SHP77 (cell line): Measurements from ENCODE around the gene ZNF789.
A peak's percentile ranks its signal among the peaks of the same experiment; 100 is the strongest.

Experiments
- DNase-seq, 2 experiments: peaks; one replicate each; lab custom pipeline; 2025; lab: John Stamatoyannopoulos, UW

The ZNF789 gene

GRCh38 chr7:99504603-99505323 lies 32.1 kb downstream of the ZNF789 start, which contains the start of gene ZKSCAN5:
TSS of gene ZKSCAN5 (plus strand) at chr7:99504662. CDS start at chr7:99506045, 1,383 bp downstream.
- peak; percentile 90 for DNase-seq

- no peak for DNase-seq
Observed at GRCh38 chr7:99505324-99505662, 32.6 kb downstream of the ZNF789 start.

DNA sequence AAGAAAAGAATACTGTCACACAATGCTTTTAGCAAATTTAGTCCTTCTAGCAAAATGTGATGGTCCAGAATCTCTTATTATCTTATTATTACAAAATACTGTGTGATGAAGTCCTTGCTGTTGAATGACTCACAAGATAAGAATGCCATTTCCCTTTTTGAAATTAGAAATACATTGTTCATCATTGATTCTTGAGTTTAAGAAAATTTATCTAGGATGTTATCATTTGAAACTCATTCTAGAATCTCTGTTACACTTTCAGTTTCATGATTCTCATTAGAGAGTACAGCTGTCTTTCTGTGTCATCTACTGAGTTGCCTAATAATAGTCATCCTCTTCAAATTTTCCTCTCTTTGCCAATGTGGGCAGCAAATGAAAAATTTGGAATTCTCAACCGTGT lies 41.4 kb downstream of the ZNF789 start:
- no peak for DNase-seq

- DNase-seq: no peak
Observed at GRCh38 chr7:99521399-99521798, 48.7 kb downstream of the ZNF789 start.

- DNase-seq: no peak
Observed at GRCh38 chr7:99525713-99526440, 53.2 kb downstream of the ZNF789 start.

DNA sequence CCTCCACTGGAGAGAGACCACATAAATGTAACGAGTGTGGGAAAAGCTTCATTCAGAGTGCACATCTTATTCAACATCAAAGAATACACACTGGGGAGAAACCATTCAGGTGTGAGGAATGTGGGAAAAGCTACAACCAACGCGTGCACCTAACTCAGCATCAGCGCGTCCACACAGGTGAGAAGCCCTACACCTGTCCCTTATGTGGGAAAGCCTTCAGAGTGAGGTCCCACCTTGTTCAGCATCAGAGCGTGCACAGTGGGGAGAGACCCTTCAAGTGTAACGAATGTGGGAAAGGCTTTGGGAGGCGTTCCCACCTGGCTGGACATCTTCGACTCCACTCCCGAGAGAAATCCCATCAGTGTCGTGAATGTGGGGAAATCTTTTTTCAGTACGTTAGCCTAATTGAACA lies 58.7 kb downstream of the ZNF789 start:
- DNase-seq: no peak

DNA sequence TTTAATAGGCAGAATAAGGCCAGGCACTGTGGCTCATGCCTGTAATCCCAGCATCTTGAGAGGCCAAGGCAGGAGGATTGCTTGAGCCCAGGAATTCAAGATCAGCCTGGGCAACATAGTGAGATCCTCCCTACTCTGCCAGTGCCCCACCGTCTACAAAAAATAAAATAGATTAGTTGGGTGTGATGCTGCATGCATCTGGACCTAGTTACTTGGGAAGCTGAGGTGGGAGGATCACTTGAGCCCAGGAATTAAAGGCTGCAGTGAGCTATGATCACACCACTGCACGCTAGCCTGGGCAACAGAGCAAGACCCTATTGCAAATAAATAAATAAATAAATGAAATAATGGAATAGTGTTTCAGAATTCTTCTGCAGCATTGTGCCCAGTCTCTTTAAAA lies 63.0 kb downstream of the ZNF789 start:
- no peak for DNase-seq
